ENCODE results near the gene UBE4B. TPM values are rescaled to one million over a fixed set of nuclear protein-coding genes. Genes with fewer than 3 reads are reported as not detected.
A peak's percentile ranks its signal among the peaks of the same experiment; 100 is the strongest.

The UBE4B gene
- total RNA-seq, 1 experiment from 2014 or later = 88.1 TPM

DNA sequence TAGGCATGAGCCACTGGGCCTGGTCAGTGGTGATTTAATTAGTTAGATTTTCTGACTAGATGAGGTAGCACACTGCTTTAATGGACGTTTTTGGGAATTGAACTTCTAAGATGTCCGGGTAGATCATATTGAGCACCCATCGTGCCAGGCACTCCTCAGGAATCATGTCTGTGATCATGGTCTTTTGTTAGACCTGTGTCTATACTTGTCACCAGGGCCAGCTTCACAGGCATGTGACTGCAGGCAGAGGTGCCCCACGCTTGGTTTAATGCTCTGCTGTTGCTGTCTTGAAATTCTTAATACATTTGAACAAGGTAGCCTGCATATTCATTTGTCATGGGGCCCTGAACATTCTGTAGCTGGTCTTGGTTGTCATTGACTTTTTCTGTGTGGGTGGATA is 19.6 kb downstream of the UBE4B start:
- H3K4me3 ChIP-seq (ENCODE audit: insufficient read depth, low read depth, low read length) = no peak overlapping the region
- H3K36me3 ChIP-seq (replicated peaks; ENCODE audit: control insufficient read depth, insufficient read depth, low read length) = peaks cover 1% of the 10 kb centered on the region; the same call in 1 of the 2 replicates
- no peak for DNase-seq
- H3K27me3 ChIP-seq (ENCODE audit: control insufficient read depth, insufficient read depth, low read length) = no peaks in the 10 kb centered on the region

DNA sequence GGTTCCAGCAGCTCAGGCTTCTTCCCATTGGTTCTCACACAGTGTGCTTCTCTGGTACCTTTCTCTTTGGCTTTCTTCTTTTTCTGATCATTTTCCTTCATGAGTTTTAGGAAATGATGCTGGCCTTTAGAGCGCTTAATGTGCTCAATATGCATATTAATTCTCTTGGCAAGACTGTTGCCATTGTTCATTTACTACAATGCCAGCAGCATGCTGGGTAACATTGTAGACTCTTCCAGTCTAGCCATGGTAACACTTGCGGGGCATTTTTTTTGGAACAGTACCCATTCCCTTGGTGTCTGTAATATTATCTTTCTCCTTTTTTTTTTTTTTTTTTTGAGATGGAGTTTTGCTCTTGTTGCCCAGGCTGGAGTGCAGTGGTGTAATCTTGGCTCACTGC is 21.7 kb downstream of the UBE4B start:
- H3K4me3 ChIP-seq (ENCODE audit: insufficient read depth, low read depth, low read length) = no peak overlapping the region

DNA sequence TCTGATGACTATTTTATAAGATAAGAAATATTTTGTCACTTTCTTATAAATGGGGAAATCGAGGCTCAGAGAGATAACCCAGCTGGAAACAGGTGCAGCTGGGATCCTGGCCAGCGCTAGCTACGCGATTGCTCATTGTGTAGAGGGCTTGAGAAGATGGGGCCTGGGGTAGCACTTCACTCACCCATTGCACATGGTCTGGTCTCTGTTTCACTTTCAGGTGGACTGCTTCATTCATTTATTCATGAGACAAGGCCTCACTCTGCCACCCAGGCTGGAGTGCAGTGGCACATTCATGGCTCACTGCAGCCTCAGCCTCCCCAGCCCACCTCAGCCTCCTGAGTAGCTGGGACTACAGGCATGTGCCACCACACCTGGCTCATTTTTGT is 23.8 kb downstream of the UBE4B start:
- no peak for DNase-seq
- H3K36me3 ChIP-seq (replicated peaks; ENCODE audit: control insufficient read depth, insufficient read depth, low read length) = no peaks in the 10 kb centered on the region; the same call in 1 of the 2 replicates
- no peaks in the 10 kb centered on the region for H3K27me3 ChIP-seq (ENCODE audit: control insufficient read depth, insufficient read depth, low read length)
- no peak overlapping the region for H3K4me3 ChIP-seq (ENCODE audit: insufficient read depth, low read depth, low read length)

More for the DNA sequence above, 21.7 kb downstream of the UBE4B start:
- Histone ChIP-seq H3K36me3 (replicated peaks; ENCODE audit: control insufficient read depth, insufficient read depth, low read length) (peaks cover 1% of the 10 kb centered on the region; the same call in 1 of the 2 replicates), H3K27me3 (ENCODE audit: control insufficient read depth, insufficient read depth, low read length) (no peaks in the 10 kb centered on the region)
- DNase-seq = no peak

DNA sequence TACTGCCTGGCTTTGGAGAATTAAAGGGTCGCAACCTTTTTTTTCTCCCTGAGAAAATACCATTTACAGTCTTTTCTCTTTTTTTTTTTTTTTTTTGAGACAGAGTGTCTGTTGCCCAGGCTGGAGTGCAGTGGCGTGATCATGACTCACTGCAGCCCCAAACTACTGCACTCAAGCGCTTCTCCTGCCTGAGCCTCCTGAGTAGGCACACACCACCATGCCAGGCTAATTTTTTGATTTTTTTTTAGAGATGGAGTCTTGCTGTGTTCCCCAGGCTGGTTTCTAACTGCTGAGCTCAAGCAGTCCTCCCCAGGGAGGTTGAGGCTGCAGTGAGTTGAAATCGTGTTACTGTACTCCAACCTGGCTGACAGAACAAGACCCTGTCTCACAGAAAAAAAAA is 24.6 kb downstream of the UBE4B start:
- Histone ChIP-seq H3K4me3 (ENCODE audit: insufficient read depth, low read depth, low read length) (no peak overlapping the region), H3K36me3 (replicated peaks; ENCODE audit: control insufficient read depth, insufficient read depth, low read length) (no peaks in the 10 kb centered on the region; the same call in 1 of the 2 replicates), H3K27me3 (ENCODE audit: control insufficient read depth, insufficient read depth, low read length) (no peaks in the 10 kb centered on the region)
- no peak for DNase-seq

DNA sequence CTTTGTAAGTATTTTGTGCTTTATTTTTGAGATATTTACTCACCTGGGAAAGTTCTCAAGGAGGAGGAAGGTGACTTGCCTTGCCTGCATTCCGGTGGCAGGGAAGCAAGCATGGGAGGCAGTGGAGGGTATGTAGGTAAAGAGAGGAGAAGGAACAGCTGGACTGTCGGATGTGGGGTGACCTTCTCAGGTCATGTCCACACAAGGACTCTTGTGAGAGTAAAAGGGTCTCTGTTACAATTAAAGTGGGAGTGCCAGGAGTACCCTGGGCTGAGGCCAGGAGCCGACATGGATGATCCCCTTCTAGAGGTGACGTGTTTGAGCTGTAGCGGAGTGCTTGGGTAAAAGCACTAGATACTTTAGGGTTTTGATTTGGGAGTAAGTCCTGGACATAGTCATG is 25.0 kb downstream of the UBE4B start:
- no peaks in the 10 kb centered on the region for H3K27me3 ChIP-seq (ENCODE audit: control insufficient read depth, insufficient read depth, low read length)
- H3K36me3 ChIP-seq (replicated peaks; ENCODE audit: control insufficient read depth, insufficient read depth, low read length) = no peaks in the 10 kb centered on the region; the same call in 1 of the 2 replicates
- DNase-seq = no peak
- no peak overlapping the region for H3K4me3 ChIP-seq (ENCODE audit: insufficient read depth, low read depth, low read length)

DNA sequence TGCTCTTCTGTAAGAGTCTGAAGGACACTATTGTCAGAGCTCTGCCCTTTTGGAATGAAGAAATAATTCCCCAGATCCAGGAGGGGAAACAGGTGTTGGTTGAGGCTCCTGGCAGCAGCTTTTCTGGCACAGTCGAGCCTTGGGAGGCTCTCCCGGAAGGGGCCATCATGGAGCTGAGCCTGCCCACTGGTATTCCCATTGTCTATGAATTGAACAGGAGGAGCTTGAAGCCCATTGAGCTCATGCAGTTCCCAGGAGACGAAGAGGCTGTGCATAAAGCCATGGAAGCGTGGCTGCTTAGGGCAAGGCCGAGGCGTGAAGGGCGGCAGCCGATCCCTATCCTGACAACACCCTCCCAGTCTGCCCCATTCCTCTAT is 26.6 kb downstream of the UBE4B start:
- DNase-seq = no peak
- H3K27me3 ChIP-seq (ENCODE audit: control insufficient read depth, insufficient read depth, low read length) = no peaks in the 10 kb centered on the region
- no peaks in the 10 kb centered on the region; the same call in 1 of the 2 replicates for H3K36me3 ChIP-seq (replicated peaks; ENCODE audit: control insufficient read depth, insufficient read depth, low read length)
- no peak overlapping the region for H3K4me3 ChIP-seq (ENCODE audit: insufficient read depth, low read depth, low read length)

DNA sequence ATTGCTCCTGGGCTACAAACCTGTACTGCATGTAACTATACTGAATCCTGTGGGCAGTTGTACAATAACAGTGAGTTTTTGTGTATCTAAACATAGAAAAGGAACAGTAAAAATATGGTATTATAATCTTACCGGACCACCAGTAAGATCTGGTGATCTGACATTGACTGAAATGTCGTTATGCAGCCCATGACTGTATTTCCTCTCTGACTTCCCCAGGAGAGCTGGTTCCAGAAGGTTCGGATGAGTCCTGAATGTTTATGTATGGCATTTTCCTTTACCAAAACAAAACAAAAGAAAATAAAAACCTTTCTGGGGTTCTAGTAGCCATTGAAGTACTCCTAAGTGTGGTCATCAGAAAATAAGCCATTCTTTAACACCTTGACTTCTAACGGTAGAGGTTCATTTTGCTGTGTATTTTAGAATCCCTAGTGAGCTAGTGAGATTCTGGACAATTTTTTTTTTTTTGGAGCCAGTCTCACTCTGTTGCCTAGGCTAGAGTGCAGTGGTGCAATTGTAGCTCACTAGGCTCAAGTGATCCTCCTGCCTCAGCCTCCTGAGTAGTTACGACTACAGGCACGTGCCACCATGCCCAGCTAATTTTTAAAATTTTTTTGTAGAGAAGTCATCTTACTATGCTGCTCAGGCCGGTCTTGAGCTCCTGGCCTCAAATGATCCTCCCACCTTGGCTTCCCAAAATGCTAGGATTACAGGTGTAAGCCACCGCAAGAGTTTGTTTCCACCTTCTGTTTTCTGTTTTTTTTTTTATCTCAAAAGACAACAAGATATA is 27.7 kb downstream of the UBE4B start:
- Histone ChIP-seq H3K36me3 (replicated peaks; ENCODE audit: control insufficient read depth, insufficient read depth, low read length) (no peaks in the 10 kb centered on the region; the same call in 1 of the 2 replicates), H3K4me3 (ENCODE audit: insufficient read depth, low read depth, low read length) (no peak overlapping the region)
- DNase-seq = no peak

DNA sequence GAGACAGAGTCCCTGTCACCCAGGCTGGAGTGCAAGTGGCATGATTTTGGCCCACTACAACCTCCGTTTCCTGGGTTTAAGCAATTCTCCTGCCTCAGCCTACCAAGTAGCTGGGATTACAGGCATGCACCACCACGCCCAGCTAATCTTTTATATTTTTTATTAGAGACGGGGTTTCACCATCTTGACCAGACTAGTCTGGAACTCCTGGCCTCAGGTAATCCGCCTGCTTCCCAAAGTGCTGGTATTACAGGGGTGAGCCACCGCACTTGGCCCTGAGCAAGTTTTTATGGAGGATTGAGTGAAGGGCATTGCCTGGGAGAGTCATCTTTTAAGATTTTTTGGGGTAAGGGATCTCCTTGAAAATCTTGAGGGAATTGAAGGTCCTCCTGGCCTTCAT is 28.5 kb downstream of the UBE4B start:
- no peak for DNase-seq
- Histone ChIP-seq H3K27me3 (ENCODE audit: control insufficient read depth, insufficient read depth, low read length) (no peaks in the 10 kb centered on the region), H3K4me3 (ENCODE audit: insufficient read depth, low read depth, low read length) (no peak overlapping the region), H3K36me3 (replicated peaks; ENCODE audit: control insufficient read depth, insufficient read depth, low read length) (no peaks in the 10 kb centered on the region; the same call in 1 of the 2 replicates)

More for the DNA sequence above, 27.7 kb downstream of the UBE4B start:
- H3K27me3 ChIP-seq (ENCODE audit: control insufficient read depth, insufficient read depth, low read length) = no peaks in the 10 kb centered on the region

DNA sequence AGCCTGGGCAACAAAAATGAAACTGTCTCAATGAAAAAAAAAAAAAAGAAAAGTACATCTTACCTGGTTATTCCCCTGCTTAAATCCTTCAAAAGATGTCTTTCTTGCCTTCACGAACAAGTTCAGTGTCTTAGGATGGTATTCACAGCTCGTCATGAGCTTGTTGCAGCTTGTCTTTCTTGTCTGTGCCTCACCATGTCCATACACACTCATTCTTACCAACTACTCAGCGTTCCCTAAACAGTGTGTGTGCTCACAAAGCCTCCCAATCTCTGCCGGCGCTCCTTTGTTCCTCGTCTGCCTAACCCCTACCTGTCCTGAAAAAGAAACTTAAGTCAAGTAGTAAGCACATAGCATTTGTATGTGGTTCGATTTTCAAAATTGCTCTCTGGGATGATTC is 31.1 kb downstream of the UBE4B start:
- Histone ChIP-seq H3K27me3 (ENCODE audit: control insufficient read depth, insufficient read depth, low read length) (no peaks in the 10 kb centered on the region), H3K36me3 (replicated peaks; ENCODE audit: control insufficient read depth, insufficient read depth, low read length) (no peaks in the 10 kb centered on the region), H3K4me3 (ENCODE audit: insufficient read depth, low read depth, low read length) (no peak overlapping the region)
- DNase-seq = no peak

DNA sequence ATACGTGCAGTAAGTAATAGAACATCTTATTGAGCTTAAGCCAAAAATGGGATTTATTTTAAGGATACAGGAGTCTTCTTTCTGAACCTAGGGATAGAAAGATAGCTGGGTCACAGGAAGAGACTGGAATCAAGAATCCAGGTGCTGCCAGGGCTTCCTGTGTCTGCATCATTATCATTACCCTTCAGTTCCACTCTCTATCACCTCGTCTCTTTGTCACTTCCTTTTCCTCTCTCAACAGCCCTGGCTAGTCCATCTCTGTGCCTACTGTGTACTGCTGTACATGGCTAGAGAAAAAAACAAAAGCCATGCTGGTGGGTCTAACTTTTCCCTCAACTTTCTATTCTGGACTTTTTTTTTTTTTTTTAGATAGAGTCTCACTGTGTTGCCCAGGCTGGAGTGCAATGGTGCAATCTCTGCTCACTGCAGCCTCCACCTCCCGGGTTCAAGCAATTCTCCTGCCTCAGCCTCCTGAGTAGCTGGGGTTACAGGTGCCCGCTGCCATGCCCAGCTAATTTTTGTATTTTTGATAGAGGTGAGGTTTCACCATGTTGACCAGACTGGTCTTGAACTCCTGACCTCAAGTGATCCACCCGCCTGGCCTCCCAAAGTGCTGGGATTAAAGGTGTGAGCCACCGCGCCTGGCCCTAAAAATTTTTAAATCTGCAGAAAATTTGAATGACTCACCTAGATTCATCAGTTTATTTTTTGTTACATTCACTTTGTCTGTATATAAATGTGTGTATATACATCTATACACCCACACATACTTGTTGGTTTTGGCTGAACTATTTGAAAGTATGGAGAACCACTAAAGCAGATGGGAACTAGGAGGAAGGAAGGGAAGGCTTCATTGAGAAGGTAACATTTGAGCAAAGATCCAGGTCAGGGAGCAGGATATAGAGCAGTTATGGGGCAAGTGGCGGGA is 31.9 kb downstream of the UBE4B start:
- no peak for DNase-seq
- Histone ChIP-seq H3K4me3 (ENCODE audit: insufficient read depth, low read depth, low read length) (no peak overlapping the region), H3K27me3 (ENCODE audit: control insufficient read depth, insufficient read depth, low read length) (no peaks in the 10 kb centered on the region), H3K36me3 (replicated peaks; ENCODE audit: control insufficient read depth, insufficient read depth, low read length) (no peaks in the 10 kb centered on the region)

DNA sequence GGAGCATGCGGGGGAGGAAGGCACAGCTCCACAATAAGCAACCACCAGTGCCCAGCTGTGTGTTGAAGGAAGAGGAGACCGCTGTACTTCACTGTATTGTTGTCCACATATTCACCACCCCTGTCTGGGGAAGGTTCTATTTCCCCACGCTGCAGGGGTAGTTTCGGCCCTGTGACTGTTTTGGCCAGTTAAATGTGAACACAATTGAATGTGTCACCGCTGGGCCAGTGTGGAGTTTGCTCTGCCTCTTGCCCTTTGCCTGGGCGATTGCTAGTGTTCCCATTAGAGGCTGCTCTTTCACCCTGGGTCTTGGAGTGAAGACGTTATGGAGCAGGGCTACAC is 32.6 kb downstream of the UBE4B start:
- Histone ChIP-seq H3K36me3 (replicated peaks; ENCODE audit: control insufficient read depth, insufficient read depth, low read length) (no peaks in the 10 kb centered on the region), H3K4me3 (ENCODE audit: insufficient read depth, low read depth, low read length) (no peak overlapping the region), H3K27me3 (ENCODE audit: control insufficient read depth, insufficient read depth, low read length) (no peaks in the 10 kb centered on the region)
- DNase-seq = peak; percentile 32

DNA sequence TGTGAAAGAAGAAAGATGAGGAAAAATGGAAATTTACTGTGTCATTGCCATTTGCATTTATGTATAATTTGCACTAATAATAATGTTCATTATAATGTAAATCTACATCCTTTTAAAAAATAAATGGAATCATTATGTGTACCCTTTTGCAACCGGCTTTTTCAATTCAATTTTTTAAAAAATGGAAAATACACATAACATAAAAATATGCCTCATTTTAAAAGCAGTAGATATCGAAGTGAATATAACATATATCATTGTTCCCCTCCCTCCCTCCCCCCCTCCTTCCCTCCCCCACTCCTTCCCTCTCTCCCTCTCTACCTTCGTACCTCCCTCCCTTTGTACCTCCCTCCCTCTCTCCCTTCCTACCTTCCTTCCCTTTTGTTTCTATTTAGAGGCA is 33.0 kb downstream of the UBE4B start:
- Histone ChIP-seq H3K4me3 (ENCODE audit: insufficient read depth, low read depth, low read length) (no peak overlapping the region), H3K36me3 (replicated peaks; ENCODE audit: control insufficient read depth, insufficient read depth, low read length) (no peaks in the 10 kb centered on the region), H3K27me3 (ENCODE audit: control insufficient read depth, insufficient read depth, low read length) (no peaks in the 10 kb centered on the region)
- DNase-seq = no peak

DNA sequence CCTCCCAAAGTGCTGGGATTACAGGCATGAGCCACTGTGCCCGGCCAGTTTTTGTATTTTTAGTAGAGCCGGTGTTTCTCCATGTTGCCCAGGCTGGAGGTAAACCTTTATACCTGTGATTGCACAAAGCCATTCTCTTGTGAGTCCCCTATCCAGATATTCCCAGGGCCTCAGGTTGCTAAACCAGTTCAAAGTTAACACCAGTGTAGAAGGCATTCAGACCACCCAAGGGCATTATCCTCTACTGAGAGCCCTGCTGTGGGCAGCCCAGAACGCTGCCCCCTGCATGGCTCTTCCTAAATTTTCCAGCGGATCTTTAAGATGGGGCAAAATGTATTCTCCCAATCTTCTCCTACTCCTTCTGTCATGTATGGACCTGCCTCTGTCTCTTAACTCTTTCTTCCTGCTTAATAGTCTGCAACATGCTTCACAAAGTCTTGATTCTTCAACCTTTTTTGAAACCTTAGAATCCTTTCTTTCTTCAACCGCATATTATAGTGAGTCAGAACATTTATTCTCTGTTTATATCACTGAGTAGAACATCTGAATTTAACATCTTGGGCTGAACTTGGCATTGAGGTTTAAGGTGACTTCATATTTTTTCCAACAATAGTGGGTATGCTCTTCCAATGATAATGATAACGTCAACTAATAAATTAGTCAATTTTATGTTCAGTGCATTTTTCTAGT is 36.0 kb downstream of the UBE4B start:
- H3K27me3 ChIP-seq (ENCODE audit: control insufficient read depth, insufficient read depth, low read length) = no peaks in the 10 kb centered on the region
- DNase-seq = peak; percentile 43
- H3K36me3 ChIP-seq (replicated peaks; ENCODE audit: control insufficient read depth, insufficient read depth, low read length) = no peaks in the 10 kb centered on the region
- H3K4me3 ChIP-seq (ENCODE audit: insufficient read depth, low read depth, low read length) = no peak overlapping the region

DNA sequence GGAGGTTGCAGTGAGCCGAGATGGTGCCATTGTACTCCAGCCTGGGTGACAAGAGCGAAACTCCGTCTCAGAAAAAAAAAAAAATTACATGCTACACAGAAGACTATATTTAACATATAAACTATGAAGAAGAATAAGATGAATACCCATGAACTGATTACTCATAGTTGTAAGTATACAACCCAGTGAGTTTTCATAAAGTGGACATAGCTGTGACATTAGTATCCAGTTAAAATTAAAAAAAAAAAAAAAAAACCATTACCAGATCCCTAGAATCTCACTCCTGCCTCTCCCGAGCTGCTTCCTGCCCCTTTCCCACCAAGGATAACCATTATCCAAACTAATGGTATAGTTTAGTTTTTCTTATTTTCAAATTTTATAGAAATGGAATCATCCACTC is 37.4 kb downstream of the UBE4B start:
- no peaks in the 10 kb centered on the region for H3K27me3 ChIP-seq (ENCODE audit: control insufficient read depth, insufficient read depth, low read length)
- DNase-seq = no peak
- H3K4me3 ChIP-seq (ENCODE audit: insufficient read depth, low read depth, low read length) = no peak overlapping the region
- H3K36me3 ChIP-seq (replicated peaks; ENCODE audit: control insufficient read depth, insufficient read depth, low read length) = peaks cover 2% of the 10 kb centered on the region
